GM15510 (cell line): Measurements from ENCODE around the gene AGAP3.

ENCODE experiments used
- POLR2A ChIP-seq: IDR thresholded peaks from 3 replicates; pipeline ENCODE4 v1.6.1; 2011; ENCODE audit warnings: borderline replicate concordance; ENCODE audit not compliant: insufficient read length; ENCODE audit errors: extremely low read depth

The AGAP3 gene

GRCh38 chr7:151063212-151063561 lies 23.1 kb upstream of the AGAP3 start:
- no peak for TF ChIP-seq POLR2A

- TF ChIP-seq POLR2A, result no peak
Observed at GRCh38 chr7:151064454-151064853, 21.8 kb upstream of the AGAP3 start.

- no peak for TF ChIP-seq POLR2A
Observed at GRCh38 chr7:151064993-151065392, 21.3 kb upstream of the AGAP3 start.

GRCh38 chr7:151065516-151065915 lies 20.8 kb upstream of the AGAP3 start:
- TF ChIP-seq POLR2A, result no peak

- TF ChIP-seq POLR2A, result no peak
Observed at GRCh38 chr7:151066273-151066974, 19.9 kb upstream of the AGAP3 start.

- no peak for TF ChIP-seq POLR2A
Observed at GRCh38 chr7:151068069-151068773, 18.1 kb upstream of the AGAP3 start.

- no peak for TF ChIP-seq POLR2A
Observed at GRCh38 chr7:151069841-151070573, 16.3 kb upstream of the AGAP3 start.

GRCh38 chr7:151070574-151070960 lies 15.7 kb upstream of the AGAP3 start:
- TF ChIP-seq POLR2A, result no peak

- no peak for TF ChIP-seq POLR2A
Observed at GRCh38 chr7:151071032-151071866, 15.0 kb upstream of the AGAP3 start.

- TF ChIP-seq POLR2A, result no peak
Observed at GRCh38 chr7:151073990-151074389, 12.3 kb upstream of the AGAP3 start.

- no peak for TF ChIP-seq POLR2A
Observed at GRCh38 chr7:151074817-151075661, 11.2 kb upstream of the AGAP3 start.

GRCh38 chr7:151075662-151075971 lies 10.7 kb upstream of the AGAP3 start:
- no peak for TF ChIP-seq POLR2A

GRCh38 chr7:151075978-151076426 lies 10.3 kb upstream of the AGAP3 start:
- peak; percentile 9 for TF ChIP-seq POLR2A

- no peak for TF ChIP-seq POLR2A
Observed at GRCh38 chr7:151076863-151077704, 9.2 kb upstream of the AGAP3 start.

GRCh38 chr7:151077705-151078232 lies 8.5 kb upstream of the AGAP3 start:
- no peak for TF ChIP-seq POLR2A
